ENCODE results near the gene ARSI. TPM values are rescaled to one million over a fixed set of nuclear protein-coding genes. Genes with fewer than 3 reads are reported as not detected.

The ARSI gene
- total and polyA plus RNA-seq, 2 of the 13 experiments (the other 11 are each of a cell fraction or from before 2014, with no cell fraction given): 4.2 to 33.9 TPM

GRCh38 chr5:150278046-150278730 is 24.5 kb downstream of the ARSI start:
- no peaks in the 10 kb centered on the region for H3K36me3 ChIP-seq (replicated peaks in 1 of 2; ENCODE audit: control insufficient read depth in 1 of 2, insufficient read depth in 2 of 2, low read length in 2 of 2)
- peaks cover 3 to 61% of the 10 kb centered on the region in 2 experiments; a peak in 3 of 5 replicates for H3K27me3 ChIP-seq (ENCODE audit: control insufficient read depth in 1 of 2, insufficient read depth in 2 of 2, low read length in 2 of 2)
- peaks cover 7% of the 10 kb centered on the region; the same call in 1 of the 2 replicates for H3K4me1 ChIP-seq (ENCODE audit: insufficient read depth, low read length)
- ChIA-PET POLR2A (no interaction called here), CTCF (ENCODE audit: low intra/inter-chr PET ratio, low total read pairs) (no interaction called here)
- H3K4me2 ChIP-seq (ENCODE audit: low read depth, low read length): no peak overlapping the region
- WGBS (ENCODE audit: low lambda C conversion rate): 54% methylated on average over 7 of the region's 7 CpGs
- FAIRE-seq (no peak), ATAC-seq (no peak), DNase-seq (ENCODE audit: low spot score) (no peak)
- H3K4me3 ChIP-seq (replicated peaks in 1 of 3; ENCODE audit: insufficient read depth in 1 of 3, low read depth in 2 of 3, low read length in 3 of 3): no peak overlapping the region
- no peaks in the 10 kb centered on the region for H3K9me3 ChIP-seq (ENCODE audit: low read length)
- no peak overlapping the region for H3K9ac ChIP-seq (ENCODE audit: insufficient read depth, low read depth, low read length)
- intact Hi-C loops (cut with micrococcal nuclease; ENCODE audit: unreplicated experiment) (no loop called here), in situ Hi-C loops (cut with HindIII; ENCODE audit: extremely low pct_ligation_motif_present, low pct_unique_long_range_greater_than_20kb) (no loop called here)
- no peaks in the 10 kb centered on the region for H4K20me1 ChIP-seq (ENCODE audit: insufficient read depth, low read length)
- no TSS peak for BruUV-seq (replicated peaks)
- H2AFZ ChIP-seq (ENCODE audit: low read length): no peak overlapping the region
- no peak overlapping the region for H3K27ac ChIP-seq (ENCODE audit: extremely low read length, insufficient read depth, low read length)
- TF ChIP-seq STAT5B (CRISPR knock-in tag; IDR thresholded peaks at IDR 0.05) (no peak), FOXC1 (CRISPR knock-in tag; IDR thresholded peaks at IDR 0.05; ENCODE audit: borderline replicate concordance) (no peak), MAF1 (CRISPR knock-in tag; IDR thresholded peaks at IDR 0.05; ENCODE audit: borderline replicate concordance) (no peak), HNRNPK (IDR thresholded peaks at IDR 0.05; ENCODE audit: low read depth, low read length, poor library complexity, severe bottlenecking) (no peak), RFXAP (CRISPR knock-in tag; IDR thresholded peaks at IDR 0.05; ENCODE audit: borderline replicate concordance) (no peak), HMGA1 (CRISPR knock-in tag; conservative IDR thresholded peaks at IDR 0.05) (no peak), ESRRA (CRISPR knock-in tag; IDR thresholded peaks at IDR 0.05; ENCODE audit: low read depth) (no peak), RBM39 (IDR thresholded peaks at IDR 0.05; ENCODE audit: low read depth, low read length, poor library complexity, severe bottlenecking) (no peak)
- TF ChIP-seq, protein P1, sequence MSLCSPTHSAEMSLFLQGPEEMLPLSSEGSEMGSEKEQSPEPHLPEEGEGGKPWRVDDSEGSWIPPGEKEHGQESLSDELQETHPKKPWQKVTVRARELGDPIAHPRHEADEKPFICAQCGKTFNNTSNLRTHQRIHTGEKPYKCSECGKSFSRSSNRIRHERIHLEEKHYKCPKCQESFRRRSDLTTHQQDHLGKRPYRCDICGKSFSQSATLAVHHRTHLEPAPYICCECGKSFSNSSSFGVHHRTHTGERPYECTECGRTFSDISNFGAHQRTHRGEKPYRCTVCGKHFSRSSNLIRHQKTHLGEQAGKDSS (CRISPR knock-in tag; IDR thresholded peaks at IDR 0.05; ENCODE audit: borderline replicate concordance, low read depth): no peak
- TF ChIP-seq, protein P2, sequence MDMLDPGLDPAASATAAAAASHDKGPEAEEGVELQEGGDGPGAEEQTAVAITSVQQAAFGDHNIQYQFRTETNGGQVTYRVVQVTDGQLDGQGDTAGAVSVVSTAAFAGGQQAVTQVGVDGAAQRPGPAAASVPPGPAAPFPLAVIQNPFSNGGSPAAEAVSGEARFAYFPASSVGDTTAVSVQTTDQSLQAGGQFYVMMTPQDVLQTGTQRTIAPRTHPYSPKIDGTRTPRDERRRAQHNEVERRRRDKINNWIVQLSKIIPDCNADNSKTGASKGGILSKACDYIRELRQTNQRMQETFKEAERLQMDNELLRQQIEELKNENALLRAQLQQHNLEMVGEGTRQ (IDR thresholded peaks at IDR 0.05; ENCODE audit: low read depth, low read length): no peak
- TF ChIP-seq, protein P2 (CRISPR knock-in tag; IDR thresholded peaks at IDR 0.05; ENCODE audit: borderline replicate concordance): no peak
- no peaks in the 10 kb centered on the region for H3K79me2 ChIP-seq (ENCODE audit: insufficient read depth, low read length)
